ENCODE measurements around the gene CCDC91.

- no peak for TF ChIP-seq CTCF (conservative IDR thresholded peaks at IDR 0.05 in 1 of 2, IDR thresholded peaks at IDR 0.05 in 1 of 2; ENCODE audit: low read depth in 1 of 2, low read length in 2 of 2)
- TF ChIP-seq EZH2 (IDR thresholded peaks at IDR 0.05; ENCODE audit: low read length, missing control alignments), result no peak
Observed at GRCh38 chr12:28173440-28173839, 16.8 kb upstream of the CCDC91 start.

Measured in fibroblast of lung (primary cell).